Measurements from ENCODE around the gene PLCB4.

The PLCB4 gene

GRCh38 chr20:9110365-9110764, 41.5 kb downstream of the PLCB4 start:
- H3K4me3 ChIP-seq (replicated peaks; ENCODE audit: low read depth, low read length) = no peak overlapping the region
- no peak for DNase-seq (ENCODE audit: extremely low read depth, low read depth)
- TF ChIP-seq CTCF (IDR thresholded peaks at IDR 0.05; ENCODE audit: low read depth, low read length, missing control alignments) = no peak

GRCh38 chr20:9110916-9111432, 42.1 kb downstream of the PLCB4 start:
- no peak for DNase-seq (ENCODE audit: extremely low read depth, low read depth)

GRCh38 chr20:9112541-9113515, 43.9 kb downstream of the PLCB4 start:
- no peak overlapping the region for H3K4me3 ChIP-seq (replicated peaks; ENCODE audit: low read depth, low read length)
- DNase-seq (ENCODE audit: extremely low read depth, low read depth) = no peak

More at GRCh38 chr20:9110916-9111432, 42.1 kb downstream of the PLCB4 start:
- no peak overlapping the region for H3K4me3 ChIP-seq (replicated peaks; ENCODE audit: low read depth, low read length)
- TF ChIP-seq CTCF (IDR thresholded peaks at IDR 0.05; ENCODE audit: low read depth, low read length, missing control alignments) = no peak

GRCh38 chr20:9114709-9115108, 45.8 kb downstream of the PLCB4 start:
- no peak for TF ChIP-seq CTCF (IDR thresholded peaks at IDR 0.05; ENCODE audit: low read depth, low read length, missing control alignments)
- no peak for DNase-seq (ENCODE audit: extremely low read depth, low read depth)
- no peak overlapping the region for H3K4me3 ChIP-seq (replicated peaks; ENCODE audit: low read depth, low read length)

More at GRCh38 chr20:9112541-9113515, 43.9 kb downstream of the PLCB4 start:
- no peak for TF ChIP-seq CTCF (IDR thresholded peaks at IDR 0.05; ENCODE audit: low read depth, low read length, missing control alignments)

- no peak for TF ChIP-seq CTCF (IDR thresholded peaks at IDR 0.05; ENCODE audit: low read depth, low read length, missing control alignments)
- H3K4me3 ChIP-seq (replicated peaks; ENCODE audit: low read depth, low read length) = no peak overlapping the region
- DNase-seq (ENCODE audit: extremely low read depth, low read depth) = no peak
Observed at GRCh38 chr20:9117548-9117947, 48.7 kb downstream of the PLCB4 start.

- no peak overlapping the region for H3K4me3 ChIP-seq (replicated peaks; ENCODE audit: low read depth, low read length)
- no peak for TF ChIP-seq CTCF (IDR thresholded peaks at IDR 0.05; ENCODE audit: low read depth, low read length, missing control alignments)
- DNase-seq (ENCODE audit: extremely low read depth, low read depth) = no peak
Observed at GRCh38 chr20:9119776-9120175, 50.9 kb downstream of the PLCB4 start.

Measured in HFF-Myc (cell line).